OCI-LY1 (cell line): ENCODE data around the gene ITPK1.

Experiments used
- CTCF ChIP-seq: fragments of 200-600 bp; sonication (generic), shearing (Covaris generic); IDR thresholded peaks from 2 replicates; pipeline ENCODE4 v1.5.1; 2017; ENCODE audit warnings: mild to moderate bottlenecking, antibody characterized with exemption, low read length, moderate library complexity, mixed read lengths
- EZH2 ChIP-seq: fragments of 200-600 bp; sonication (generic), shearing (Covaris generic); IDR thresholded peaks from 2 replicates; pipeline ENCODE4 v1.8.0; 2017; ENCODE audit warnings: borderline replicate concordance, mixed run types, mild to moderate bottlenecking, antibody characterized with exemption, low read length, moderate library complexity, mixed read lengths

- TF ChIP-seq CTCF, result no peak
- no peak for TF ChIP-seq EZH2
Observed at GRCh38 chr14:92898566-92899131, 217.1 kb downstream of the ITPK1 start.
